ENCODE results near the gene NPY.
A peak's percentile ranks its signal among the peaks of the same experiment; 100 is the strongest.
"Not testable (repeated sequence)": the region's sequence is repeated elsewhere in the genome, so short reads cannot be mapped to it uniquely, and the experiment has no call there.

The NPY gene

DNA sequence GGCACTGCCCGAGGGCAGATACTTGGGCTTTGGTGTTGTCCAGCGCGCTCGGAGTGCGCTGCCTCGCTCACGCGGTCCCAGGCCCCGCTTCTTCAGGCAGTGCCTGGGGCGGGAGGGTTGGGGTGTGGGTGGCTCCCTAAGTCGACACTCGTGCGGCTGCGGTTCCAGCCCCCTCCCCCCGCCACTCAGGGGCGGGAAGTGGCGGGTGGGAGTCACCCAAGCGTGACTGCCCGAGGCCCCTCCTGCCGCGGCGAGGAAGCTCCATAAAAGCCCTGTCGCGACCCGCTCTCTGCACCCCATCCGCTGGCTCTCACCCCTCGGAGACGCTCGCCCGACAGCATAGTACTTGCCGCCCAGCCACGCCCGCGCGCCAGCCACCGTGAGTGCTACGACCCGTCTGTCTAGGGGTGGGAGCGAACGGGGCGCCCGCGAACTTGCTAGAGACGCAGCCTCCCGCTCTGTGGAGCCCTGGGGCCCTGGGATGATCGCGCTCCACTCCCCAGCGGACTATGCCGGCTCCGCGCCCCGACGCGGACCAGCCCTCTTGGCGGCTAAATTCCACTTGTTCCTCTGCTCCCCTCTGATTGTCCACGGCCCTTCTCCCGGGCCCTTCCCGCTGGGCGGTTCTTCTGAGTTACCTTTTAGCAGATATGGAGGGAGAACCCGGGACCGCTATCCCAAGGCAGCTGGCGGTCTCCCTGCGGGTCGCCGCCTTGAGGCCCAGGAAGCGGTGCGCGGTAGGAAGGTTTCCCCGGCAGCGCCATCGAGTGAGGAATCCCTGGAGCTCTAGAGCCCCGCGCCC lies at the start of gene NPY:
NPY (plus strand) TSS at position 294 of the 802 bp plus-strand sequence. CDS start 1,051 bp downstream, outside the sequence.
- peak; percentile 11 for DNase-seq

DNA sequence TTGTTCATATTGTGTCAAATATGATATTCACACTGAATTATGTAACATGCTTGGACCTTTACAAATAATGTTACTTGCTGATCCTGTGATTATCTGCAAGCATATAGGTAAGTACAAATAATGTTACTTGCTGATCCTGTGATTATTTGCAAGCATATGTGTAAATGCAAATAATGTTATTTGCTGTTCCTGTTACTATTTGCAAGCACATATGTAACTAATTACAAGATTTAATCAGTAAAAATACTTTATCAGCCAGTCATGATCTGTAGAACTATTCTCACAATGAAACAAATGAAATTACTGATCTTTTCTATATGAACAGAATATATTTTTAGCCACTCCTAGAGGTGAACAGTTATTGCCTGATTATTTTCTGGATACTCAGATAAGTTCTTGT lies 44.7 kb upstream of the NPY start:
- DNase-seq = no peak

DNA sequence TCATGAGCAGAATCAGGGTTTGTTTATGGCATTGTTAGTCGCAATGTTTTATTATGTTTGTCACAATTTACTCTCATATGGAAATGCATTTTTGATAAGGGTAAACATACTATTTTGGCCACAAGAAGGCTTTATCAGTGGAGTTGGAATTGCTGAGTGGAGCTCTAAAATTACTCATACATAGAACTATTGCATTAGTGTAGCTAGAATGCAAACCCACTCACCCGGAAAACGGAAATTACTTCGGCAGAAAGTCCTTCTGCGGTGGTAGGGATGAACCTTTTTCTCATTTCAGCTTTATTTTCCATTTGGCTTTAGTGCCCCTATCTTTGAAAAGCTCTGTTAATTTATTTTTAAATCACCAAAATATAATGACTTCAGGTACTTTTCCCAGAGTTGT lies 42.8 kb upstream of the NPY start:
- no peak for DNase-seq

- DNase-seq = no peak
These were observed 39.4 kb upstream of the NPY start for GRCh38 chr7:24244554-24244953.

DNA sequence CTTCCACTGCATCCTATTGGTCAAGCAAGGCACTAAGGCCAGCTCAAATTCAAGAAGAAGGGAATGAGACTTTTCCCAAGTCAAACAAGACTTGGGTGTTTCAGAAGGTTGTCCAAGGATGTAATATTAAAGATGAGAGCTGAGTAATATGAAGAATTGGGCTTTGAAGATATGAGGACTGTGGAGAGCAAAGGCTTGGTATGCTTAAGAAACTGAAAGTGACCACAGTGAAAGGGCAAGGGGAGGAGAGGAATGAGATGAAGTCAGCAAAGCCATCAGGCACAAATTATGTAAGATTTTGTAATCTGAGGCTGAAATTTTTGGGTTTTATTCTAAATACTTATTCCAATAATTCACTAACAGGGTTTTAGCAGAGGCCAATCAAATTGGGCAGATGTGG lies 38.6 kb upstream of the NPY start:
- no peak for DNase-seq

DNA sequence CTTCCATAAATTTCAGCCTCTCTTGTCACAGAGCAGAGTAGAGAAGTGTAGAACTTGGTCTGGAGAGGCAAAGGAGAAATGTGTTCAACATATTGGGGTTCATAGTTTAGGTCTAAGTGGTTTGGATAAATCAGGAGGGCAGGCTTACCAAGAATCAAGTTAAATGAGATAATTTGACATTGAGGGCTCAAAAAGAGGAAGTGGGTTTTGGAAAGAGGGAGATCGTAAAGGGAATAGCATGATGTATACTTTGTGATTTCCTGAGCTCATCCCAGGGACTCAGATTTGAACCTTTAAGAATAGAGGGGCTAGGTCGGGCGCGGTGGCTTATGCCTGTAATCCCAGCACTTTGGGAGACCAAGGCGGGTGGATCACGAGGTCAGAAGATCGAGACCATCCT lies 34.7 kb upstream of the NPY start:
- DNase-seq = no peak

- no peak for DNase-seq
These were observed 32.4 kb upstream of the NPY start for GRCh38 chr7:24251568-24251967.

DNA sequence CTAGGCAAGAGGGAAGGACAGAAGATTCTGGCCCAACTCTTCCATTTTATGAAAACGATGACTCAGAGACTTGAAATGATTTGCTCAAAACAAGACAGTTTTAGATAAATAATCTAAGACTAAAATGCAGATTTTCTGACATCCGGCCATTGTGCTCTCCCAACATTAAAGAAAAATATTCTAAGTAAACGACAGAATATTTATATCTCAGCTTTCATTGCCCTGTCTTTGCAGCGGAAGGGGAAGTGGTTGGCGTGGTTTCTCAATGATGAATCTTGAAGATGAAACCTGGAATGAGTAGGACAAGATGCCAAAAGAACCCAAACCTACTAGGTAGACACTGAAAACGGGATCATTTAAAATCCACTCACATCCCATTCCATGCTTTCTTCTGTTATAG lies 28.9 kb upstream of the NPY start:
- DNase-seq = no peak

- not testable (repeated sequence) for DNase-seq
These were observed 25.7 kb upstream of the NPY start for GRCh38 chr7:24258324-24258723.

GRCh38 chr7:24271938-24272337 lies 12.1 kb upstream of the NPY start:
- DNase-seq = no peak

DNA sequence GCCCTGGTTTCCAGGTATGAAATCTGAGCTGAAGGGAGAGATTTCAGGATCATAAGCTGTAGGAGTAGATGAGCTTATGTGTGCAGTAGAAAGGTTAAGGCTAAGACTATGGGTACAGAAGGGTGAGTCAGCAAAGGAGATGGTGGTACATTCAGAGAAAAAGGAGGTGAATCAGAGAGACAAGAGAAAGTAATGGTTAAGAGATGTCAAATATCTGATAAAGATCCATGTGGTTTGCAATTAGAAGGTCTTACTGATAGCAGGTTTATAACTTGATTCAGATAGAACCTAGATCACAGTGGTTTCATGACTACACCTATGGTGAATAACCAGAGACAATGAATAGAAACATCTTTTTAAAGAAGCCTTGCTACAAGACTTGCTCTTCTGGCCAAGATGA lies 4.5 kb upstream of the NPY start:
- DNase-seq = no peak

DNA sequence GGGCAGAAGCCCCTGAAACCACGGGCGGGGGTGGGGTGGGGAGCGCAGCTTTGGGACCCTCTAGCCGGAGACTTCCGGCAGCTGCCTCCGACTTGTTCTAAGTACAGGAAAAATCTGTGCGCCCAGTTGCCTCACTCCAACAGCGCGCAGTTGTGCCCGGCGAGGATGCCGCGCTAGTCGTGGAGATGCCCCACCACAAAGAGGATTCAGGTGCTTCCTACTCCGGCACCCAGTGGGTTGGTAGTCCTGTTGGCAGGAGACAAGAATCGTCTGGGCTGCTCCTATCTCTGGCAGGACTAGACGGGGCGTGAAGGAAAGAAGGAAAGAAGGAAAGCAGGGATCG lies 465 bp upstream of the NPY start:
- DNase-seq = no peak

DNA sequence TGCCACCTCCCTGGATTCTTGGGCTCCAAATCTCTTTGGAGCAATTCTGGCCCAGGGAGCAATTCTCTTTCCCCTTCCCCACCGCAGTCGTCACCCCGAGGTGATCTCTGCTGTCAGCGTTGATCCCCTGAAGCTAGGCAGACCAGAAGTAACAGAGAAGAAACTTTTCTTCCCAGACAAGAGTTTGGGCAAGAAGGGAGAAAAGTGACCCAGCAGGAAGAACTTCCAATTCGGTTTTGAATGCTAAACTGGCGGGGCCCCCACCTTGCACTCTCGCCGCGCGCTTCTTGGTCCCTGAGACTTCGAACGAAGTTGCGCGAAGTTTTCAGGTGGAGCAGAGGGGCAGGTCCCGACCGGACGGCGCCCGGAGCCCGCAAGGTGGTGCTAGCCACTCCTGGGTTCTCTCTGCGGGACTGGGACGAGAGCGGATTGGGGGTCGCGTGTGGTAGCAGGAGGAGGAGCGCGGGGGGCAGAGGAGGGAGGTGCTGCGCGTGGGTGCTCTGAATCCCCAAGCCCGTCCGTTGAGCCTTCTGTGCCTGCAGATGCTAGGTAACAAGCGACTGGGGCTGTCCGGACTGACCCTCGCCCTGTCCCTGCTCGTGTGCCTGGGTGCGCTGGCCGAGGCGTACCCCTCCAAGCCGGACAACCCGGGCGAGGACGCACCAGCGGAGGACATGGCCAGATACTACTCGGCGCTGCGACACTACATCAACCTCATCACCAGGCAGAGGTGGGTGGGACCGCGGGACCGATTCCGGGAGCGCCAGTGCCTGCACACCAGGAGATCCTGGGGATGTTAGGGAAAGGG lies 913 bp downstream of the NPY start:
- no peak for DNase-seq

- peak; percentile 30 for DNase-seq
These were observed 6.1 kb downstream of the NPY start for GRCh38 chr7:24290004-24290641.

- no peak for DNase-seq
These were observed 7.3 kb downstream of the NPY start for GRCh38 chr7:24291271-24291670.

- DNase-seq = peak; percentile 86
These were observed 13.4 kb downstream of the NPY start for GRCh38 chr7:24297362-24297761.

DNA sequence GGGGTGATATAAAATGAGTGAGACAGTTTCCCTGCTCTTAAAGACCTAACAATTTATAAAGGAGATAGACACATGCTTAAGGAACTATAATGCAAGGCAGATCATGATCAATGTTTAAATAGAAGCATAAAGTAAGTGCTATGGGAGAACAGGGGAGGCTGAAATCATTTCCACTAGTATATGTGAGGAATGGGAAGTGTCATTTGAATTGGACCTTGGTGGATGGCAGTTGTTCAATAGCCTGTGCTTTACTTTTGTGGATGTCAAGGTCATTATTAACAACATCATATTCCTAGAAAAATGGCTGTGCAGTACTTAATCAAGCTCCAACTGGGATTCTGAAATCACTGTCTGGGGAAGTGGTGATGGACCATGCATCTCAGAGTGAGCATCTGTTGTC lies 14.7 kb downstream of the NPY start:
- no peak for DNase-seq

DNA sequence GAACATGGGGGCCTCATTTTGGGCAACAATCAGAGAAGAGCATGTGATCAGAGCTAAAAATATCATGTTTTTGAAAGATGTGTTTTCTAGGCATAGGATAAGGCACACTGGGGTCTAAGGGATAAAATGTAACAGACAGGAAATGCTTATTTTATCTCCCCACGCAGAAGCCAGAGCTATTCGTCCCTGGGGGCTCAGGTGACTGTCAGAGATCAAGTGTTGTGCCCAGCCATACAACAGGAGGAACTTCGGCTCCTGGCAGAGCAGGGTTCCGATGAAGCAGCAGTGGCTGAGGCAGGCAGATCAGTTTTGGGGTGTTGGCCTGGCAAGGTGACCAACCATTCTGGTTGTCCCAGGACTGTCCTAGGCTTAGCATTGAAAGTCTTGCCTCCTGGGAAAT lies 15.2 kb downstream of the NPY start:
- no peak for DNase-seq

DNA sequence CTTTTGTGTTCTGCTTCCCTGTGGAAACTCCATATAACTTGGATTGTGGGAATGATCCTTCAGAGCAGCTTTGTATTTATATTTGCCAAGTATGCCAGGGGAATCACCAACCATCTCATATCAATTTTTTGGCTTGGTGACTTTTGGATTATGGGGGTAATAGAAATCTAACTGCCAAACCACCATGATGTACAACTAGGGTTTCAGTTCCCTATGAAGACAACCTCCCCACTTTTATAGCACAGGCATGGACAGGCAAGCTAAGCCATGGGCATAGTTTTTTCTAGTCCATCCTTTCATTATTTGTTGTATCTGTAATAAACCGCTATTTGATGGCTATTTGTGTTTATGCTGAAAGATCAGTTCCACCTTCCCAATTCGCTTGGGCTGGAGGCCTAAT lies 17.7 kb downstream of the NPY start:
- DNase-seq = no peak

GRCh38 chr7:24304494-24305095 lies 20.6 kb downstream of the NPY start:
- no peak for DNase-seq

DNA sequence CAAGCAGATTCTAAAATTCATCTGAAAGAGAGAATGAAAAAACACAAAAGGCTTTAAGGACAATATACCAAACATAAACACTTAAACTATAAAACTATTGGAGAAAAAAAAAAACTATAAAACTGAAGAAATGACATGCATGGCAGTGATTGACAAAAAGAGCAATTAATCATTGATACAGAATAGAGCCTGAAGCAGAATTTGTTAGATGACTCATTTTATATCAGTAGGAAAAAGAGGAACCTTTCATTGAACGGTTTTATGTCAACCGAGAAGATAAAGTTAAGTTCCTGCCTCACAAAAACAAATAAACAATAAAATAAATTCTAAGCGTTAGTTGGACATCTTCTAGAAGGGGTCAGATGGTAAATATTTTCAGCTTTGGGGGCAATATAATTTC lies 23.3 kb downstream of the NPY start:
- no peak for DNase-seq

DNA sequence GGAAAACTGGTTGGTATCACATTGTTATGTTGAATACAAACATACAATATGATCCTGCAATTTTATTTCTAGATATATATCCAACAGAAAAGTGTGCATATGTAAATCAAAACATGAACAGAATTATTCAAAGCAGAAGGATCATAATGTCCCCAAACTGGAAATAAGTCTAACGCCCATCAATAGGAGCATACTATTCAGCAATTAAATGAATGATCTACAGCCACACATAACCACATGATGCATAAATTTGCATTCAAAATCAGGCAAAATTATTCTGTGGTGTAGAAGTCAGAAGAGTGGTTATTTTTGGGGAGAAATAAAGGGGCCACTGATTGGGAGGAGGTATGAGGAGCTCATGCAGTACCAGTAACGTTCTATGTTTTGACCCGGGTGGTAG lies 28.6 kb downstream of the NPY start:
- no peak for DNase-seq

DNA sequence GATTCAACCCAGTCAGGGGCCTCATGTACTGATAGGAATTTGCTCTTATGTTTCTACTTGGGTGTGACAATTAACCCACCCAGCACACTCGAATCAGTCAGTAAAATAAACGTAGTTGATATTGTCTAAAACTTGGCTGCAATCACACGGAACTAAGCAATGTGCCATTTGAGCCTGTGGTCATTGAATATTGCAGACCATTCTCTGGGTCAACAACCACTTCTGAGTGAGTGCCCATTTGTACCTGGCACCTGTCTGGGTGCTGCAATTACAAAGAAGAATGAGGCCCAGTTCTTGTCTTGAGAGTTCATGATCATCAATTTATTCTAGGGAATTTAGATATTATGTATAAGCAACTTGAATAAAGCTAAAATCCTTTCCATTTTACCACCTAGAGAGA lies 29.8 kb downstream of the NPY start:
- DNase-seq = no peak

- no peak for DNase-seq
These were observed 32.4 kb downstream of the NPY start for GRCh38 chr7:24316340-24316739.
